Lower leg skin (tissue), 4 donors: ENCODE results near the gene PGAP1. TPM values are rescaled to one million over a fixed set of nuclear protein-coding genes. Genes with fewer than 3 reads are reported as not detected.

ENCODE experiments used
- DNase-seq, 2 donors: peaks; one replicate each; pipeline ENCODE4 v3.0.0-alpha.2; 2019; ENCODE audit warnings: low spot score in 2 of 2
- H3K4me3 ChIP-seq: fragments of 200-600 bp; sonication (generic); 2 replicates; pipeline ENCODE4 v1.5.1; 2017; ENCODE audit warnings: mild to moderate bottlenecking, low read depth; ENCODE audit not compliant: poor library complexity, severe bottlenecking
- POLR2A ChIP-seq, 2 donors: fragments of 450-650 bp; IDR thresholded peaks; one replicate each; pipeline ENCODE4 v1.6.1; 2016 to 2017; ENCODE audit warnings: antibody characterized with exemption in 2 of 2, mild to moderate bottlenecking in 1 of 2, moderate library complexity in 1 of 2
- WGBS, 2 donors: methylation state at CpG; one replicate each; pipeline ENCODE4 v1.1.5; 2018; 5-methylcytosine and 5-hydroxymethylcytosine counted together
- intact Hi-C: fragments of 100-400 bp; cut with DNase I; formaldehyde crosslinking; loops from one replicate; pipeline ENCODE4 v1.15.0; 2023; ENCODE audit warnings: low total_unique reads
- total RNA-seq, 4 donors: library from RNA; depleted of rRNA; stranded (reverse); fragments of >200 nt; gene quantifications; one replicate each; pipeline ENCODE4 v1.1.0, GENCODE V29; 2016
- TF ChIP-seq, protein P1 (sequence below), 3 donors: fragments of 450-650 bp; IDR thresholded peaks; one replicate each; pipeline ENCODE4 v1.5.1; 2016; ENCODE audit warnings: antibody characterized with exemption in 3 of 3, mild to moderate bottlenecking in 3 of 3, moderate library complexity in 2 of 3

Gene PGAP1
- total RNA-seq, 4 donors from 2014 or later = 20.0 to 25.4 (median 23.6) TPM

DNA sequence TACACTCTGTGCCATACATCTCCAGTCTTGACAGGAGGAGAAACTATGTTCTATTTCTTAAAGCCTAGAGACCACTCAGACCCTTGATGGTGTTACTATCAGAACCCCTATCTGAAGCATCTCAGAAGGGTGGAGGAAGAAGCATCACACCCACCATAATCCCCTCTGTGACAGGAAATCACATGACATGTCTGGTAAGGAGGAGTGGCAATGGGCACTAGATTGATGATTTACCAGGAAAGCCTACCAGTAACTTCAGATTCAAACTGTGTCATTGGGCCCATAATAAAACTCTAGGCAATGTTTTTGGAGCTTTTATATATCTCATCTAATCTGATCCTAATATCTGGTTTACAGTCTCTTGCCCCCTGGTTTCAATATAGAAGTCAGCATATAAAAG is 80.2 kb downstream of the PGAP1 start:
- TF ChIP-seq, protein P1, sequence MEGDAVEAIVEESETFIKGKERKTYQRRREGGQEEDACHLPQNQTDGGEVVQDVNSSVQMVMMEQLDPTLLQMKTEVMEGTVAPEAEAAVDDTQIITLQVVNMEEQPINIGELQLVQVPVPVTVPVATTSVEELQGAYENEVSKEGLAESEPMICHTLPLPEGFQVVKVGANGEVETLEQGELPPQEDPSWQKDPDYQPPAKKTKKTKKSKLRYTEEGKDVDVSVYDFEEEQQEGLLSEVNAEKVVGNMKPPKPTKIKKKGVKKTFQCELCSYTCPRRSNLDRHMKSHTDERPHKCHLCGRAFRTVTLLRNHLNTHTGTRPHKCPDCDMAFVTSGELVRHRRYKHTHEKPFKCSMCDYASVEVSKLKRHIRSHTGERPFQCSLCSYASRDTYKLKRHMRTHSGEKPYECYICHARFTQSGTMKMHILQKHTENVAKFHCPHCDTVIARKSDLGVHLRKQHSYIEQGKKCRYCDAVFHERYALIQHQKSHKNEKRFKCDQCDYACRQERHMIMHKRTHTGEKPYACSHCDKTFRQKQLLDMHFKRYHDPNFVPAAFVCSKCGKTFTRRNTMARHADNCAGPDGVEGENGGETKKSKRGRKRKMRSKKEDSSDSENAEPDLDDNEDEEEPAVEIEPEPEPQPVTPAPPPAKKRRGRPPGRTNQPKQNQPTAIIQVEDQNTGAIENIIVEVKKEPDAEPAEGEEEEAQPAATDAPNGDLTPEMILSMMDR (IDR thresholded peaks at IDR 0.05) = no peak
- no peak for TF ChIP-seq POLR2A (IDR thresholded peaks at IDR 0.05)
- no peak for DNase-seq
- H3K4me3 ChIP-seq = no peak overlapping the region
- intact Hi-C loops = no loop called here

DNA sequence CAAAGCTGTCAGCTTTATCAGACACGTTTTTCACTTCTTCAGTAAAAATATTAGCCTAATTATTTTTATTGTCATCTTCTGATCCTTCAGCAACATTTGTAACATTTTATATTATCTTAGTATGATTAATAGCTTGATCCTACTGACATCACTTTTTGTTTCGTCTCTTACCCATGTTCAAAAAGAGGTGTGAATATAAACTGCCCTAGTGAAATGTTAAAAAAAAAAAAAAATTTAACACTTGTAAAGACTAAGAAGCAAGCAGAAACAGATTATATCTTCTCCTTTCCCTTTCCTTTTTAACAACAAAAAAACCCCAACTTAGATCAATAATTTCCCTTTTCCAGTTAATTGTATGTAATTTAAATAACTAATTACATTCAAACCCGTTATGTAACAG is 81.1 kb downstream of the PGAP1 start:
- DNase-seq = no peak
- TF ChIP-seq POLR2A (IDR thresholded peaks at IDR 0.05) = no peak
- TF ChIP-seq, protein P1 (IDR thresholded peaks at IDR 0.05) = no peak
- intact Hi-C loops = no loop called here
- WGBS, 2 donors = 84 to 85% methylated on average over 3 of the region's 3 CpGs
- H3K4me3 ChIP-seq = no peak overlapping the region

DNA sequence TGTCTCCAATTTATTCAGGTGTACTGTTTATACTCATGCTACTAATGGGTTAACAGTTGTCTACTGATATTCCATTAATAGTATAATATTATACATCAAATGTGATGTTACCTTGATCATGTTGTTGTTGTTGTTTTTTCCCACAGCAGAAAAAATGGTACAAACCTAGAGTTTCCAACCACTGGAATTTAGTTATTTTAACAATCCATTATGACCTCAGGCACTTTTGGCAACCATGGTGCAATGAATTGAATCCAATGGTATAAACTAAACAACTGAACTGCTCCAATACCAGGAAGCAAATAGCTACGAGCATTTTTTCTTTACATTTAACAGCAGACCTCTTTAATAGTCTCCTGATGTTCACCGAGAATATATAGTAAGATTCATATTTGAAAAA is 86.3 kb downstream of the PGAP1 start:
- TF ChIP-seq POLR2A (IDR thresholded peaks at IDR 0.05) = no peak
- TF ChIP-seq, protein P1 (IDR thresholded peaks at IDR 0.05) = no peak
- no peak overlapping the region for H3K4me3 ChIP-seq
- intact Hi-C loops = no loop called here
- DNase-seq = no peak
- WGBS, 2 donors = 75 to 81% methylated on average over 2 of the region's 2 CpGs

DNA sequence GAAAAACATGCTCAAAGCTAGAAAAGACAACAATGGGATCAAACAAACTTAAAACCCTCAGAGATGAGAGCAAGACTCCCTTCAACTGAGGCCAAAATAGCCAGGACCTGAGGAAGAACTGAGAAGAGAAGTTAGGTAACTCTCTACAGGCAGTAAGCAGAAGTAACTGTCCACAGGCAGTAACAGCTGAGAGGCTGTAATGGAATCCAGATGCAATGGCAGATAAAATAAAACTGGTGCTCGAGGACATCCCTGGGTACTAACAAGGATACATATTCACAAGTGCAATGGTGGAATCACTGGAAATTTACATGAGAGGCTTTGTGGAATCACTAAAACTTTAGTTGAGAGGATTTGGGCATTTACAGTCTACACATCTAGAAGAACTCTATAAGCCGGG is 86.9 kb downstream of the PGAP1 start:
- intact Hi-C loops = no loop called here
- DNase-seq = no peak
- 87 to 89% methylated on average over 2 of the region's 2 CpGs for WGBS, 2 donors
- TF ChIP-seq POLR2A (IDR thresholded peaks at IDR 0.05) = no peak
- TF ChIP-seq, protein P1 (IDR thresholded peaks at IDR 0.05) = no peak
- H3K4me3 ChIP-seq = no peak overlapping the region

DNA sequence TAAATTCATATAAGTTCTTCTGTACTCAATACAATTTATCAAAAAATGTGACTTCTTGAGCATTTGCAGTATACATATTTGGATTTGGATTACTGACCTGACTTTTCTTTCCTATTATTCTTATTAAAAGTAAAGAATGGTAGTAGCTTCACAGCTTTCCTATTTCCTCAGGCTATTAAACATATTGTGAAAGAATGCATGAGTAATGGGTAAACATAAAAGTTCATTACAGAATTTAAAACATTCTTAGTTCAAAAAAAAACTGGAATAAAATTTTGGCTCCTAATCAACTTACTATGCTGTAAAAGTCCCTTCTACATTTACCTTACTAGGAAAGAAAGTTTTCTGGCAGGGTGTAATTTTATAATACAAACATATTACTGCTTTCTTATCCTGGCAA is 90.1 kb downstream of the PGAP1 start:
- intact Hi-C loops = no loop called here
- DNase-seq = no peak
- no peak overlapping the region for H3K4me3 ChIP-seq
- TF ChIP-seq, protein P1 (IDR thresholded peaks at IDR 0.05) = no peak
- no peak for TF ChIP-seq POLR2A (IDR thresholded peaks at IDR 0.05)

DNA sequence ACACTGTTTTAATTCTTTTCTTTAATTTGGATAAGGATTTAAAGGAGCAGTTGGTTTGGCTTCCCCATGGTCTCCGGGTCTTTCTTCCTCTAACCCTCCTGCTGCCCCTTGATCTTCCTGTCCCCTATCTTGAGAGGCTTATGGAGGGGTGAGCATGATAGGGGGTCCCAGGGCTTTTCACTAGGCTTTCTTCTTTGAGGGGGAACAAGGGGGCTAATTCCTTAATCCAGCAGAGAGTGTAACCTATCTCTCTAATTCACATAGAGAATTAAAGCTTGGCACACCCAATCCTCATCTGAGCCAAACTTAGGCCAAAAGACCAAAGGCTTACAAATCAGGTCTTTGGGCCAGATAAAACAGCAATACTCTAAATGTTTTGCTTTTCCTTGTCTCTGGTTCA is 95.8 kb downstream of the PGAP1 start:
- TF ChIP-seq, protein P1 (IDR thresholded peaks at IDR 0.05) = no peak
- TF ChIP-seq POLR2A (IDR thresholded peaks at IDR 0.05) = no peak

More for the DNA sequence above, 95.8 kb downstream of the PGAP1 start:
- no peak for DNase-seq
- no peak overlapping the region for H3K4me3 ChIP-seq
- WGBS, 2 donors = 100% methylated on average over 1 of the region's 1 CpG
- intact Hi-C loops = no loop called here
